GM12864 (cell line): ENCODE data around the gene KRT77.

Source experiments
- DNase-seq: peaks from one replicate; pipeline ENCODE4 v3.0.0-alpha.2; 2011; ENCODE audit warnings: low read depth
- H3K4me3 ChIP-seq: 2 replicates; pipeline ENCODE4 v1.5.1; 2011; ENCODE audit warnings: mild to moderate bottlenecking, low read depth, low read length, control low read depth
- TF ChIP-seq, protein P1 (sequence below): IDR thresholded peaks from 2 replicates; pipeline ENCODE4 v1.5.1; 2011; ENCODE audit warnings: low read depth, mild to moderate bottlenecking, moderate library complexity, low read length, control low read depth, inconsistent platforms; ENCODE audit errors: missing control alignments

Gene KRT77

DNA sequence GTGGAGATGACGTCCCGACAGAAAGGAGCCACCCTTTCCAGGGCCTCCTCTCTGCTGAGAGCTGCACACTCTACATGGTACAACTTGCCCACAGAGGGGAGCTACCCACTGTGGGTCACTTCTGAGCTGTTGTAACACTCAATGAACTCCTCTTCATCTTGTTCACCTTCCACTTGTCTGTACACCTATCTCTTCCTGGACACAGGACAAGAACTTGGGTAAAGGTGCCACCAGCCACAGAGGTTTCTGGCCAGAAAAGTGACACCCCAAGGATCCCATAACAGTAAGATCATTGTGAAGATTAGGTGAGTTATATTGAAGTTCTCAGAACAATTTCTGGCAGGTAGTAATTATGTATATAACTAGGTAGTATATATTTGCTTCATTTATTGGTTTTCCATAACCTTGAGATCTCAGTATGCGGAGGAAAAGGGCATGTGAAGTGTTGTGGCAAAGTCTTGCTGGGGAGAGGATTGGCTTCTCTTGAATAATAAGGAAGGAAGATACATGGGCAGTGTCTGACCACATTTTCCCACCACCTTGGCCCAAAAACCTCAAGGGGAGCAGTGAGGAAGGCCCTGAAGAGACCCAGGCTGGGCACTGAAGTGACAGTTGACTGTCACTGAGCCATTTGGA, 39.6 kb upstream of the KRT77 start:
- TF ChIP-seq, protein P1, sequence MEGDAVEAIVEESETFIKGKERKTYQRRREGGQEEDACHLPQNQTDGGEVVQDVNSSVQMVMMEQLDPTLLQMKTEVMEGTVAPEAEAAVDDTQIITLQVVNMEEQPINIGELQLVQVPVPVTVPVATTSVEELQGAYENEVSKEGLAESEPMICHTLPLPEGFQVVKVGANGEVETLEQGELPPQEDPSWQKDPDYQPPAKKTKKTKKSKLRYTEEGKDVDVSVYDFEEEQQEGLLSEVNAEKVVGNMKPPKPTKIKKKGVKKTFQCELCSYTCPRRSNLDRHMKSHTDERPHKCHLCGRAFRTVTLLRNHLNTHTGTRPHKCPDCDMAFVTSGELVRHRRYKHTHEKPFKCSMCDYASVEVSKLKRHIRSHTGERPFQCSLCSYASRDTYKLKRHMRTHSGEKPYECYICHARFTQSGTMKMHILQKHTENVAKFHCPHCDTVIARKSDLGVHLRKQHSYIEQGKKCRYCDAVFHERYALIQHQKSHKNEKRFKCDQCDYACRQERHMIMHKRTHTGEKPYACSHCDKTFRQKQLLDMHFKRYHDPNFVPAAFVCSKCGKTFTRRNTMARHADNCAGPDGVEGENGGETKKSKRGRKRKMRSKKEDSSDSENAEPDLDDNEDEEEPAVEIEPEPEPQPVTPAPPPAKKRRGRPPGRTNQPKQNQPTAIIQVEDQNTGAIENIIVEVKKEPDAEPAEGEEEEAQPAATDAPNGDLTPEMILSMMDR: no peak
- H3K4me3 ChIP-seq: no peak overlapping the region
- no peak for DNase-seq

DNA sequence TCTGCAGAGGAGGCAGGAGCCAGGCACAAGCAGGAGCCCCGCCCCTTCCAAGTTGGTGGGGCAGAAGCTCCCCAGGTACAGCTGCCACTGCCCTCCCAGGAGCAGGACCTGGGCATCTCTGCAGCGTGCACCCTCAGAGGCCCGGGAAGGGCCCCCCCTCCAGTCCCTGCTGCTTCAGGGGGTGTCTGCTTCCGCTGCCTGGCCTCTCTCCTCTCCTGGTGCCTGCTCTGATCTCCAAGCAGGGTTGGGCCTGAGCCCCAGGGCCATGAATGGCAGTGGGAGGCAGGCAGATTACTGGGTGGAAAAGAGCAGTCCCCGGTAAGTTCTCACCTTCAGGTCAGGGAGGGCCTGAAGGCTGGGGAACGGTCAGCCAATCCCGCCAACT, 38.9 kb upstream of the KRT77 start:
- TF ChIP-seq, protein P1: no peak
- DNase-seq: no peak
- no peak overlapping the region for H3K4me3 ChIP-seq

DNA sequence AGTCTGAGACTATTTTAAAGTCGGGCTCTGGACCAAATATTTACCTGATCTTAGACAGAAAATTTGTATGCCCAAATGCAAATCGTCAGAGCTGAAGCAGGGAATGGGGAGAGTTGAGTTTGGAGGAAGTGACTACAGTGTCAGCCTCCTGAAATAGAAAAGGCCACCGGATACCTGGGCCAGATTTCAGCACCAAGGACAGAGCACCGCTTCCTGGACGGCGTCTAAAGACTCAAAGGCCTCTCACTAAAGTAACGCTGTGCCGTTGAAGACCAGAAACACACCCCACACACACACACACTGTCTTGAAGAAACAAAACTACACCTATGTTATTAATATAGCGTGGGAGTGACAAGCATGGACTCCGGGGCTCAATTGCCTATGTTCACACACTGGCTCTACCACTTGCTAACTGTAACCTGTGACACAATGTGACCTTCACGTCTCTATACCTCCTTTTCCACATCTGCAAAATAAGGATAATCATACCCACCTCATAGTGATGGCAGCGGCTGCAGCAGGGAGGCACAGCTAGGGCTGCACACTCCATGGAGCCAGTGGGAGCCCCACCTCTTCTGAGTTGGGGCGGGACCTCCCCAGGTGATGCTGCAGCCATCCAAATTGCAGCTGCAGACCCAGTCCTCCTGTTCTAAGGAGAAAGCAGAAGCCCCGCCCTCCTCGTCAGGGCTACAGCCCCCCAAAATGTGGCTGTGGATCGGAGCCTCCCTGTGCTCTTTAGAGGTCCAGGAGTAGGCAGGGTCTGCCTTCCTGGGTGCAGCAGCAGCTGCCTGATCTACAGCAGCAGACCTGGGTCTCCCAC, 38.3 kb upstream of the KRT77 start:
- no peak overlapping the region for H3K4me3 ChIP-seq
- no peak for DNase-seq
- TF ChIP-seq, protein P1: no peak

DNA sequence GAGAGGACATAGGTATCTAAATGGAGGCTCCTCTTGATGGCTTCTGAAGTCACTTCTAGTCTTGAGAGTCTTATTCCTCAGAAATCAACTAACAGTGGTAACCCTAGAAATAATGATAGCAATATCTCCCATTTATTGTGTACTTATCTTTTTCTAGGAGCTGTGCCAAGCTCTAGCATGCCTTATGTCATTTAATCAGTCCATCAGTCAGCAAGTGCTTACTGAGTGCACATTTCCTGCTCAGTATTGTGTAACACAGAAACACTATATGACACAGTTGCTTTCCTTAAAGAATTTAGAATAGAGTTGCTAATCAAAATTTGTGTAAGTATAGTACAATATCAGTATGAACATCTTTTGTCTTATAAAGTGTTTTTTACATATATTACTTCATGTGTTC, 37.3 kb upstream of the KRT77 start:
- DNase-seq: no peak
- TF ChIP-seq, protein P1: no peak
- H3K4me3 ChIP-seq: no peak overlapping the region

DNA sequence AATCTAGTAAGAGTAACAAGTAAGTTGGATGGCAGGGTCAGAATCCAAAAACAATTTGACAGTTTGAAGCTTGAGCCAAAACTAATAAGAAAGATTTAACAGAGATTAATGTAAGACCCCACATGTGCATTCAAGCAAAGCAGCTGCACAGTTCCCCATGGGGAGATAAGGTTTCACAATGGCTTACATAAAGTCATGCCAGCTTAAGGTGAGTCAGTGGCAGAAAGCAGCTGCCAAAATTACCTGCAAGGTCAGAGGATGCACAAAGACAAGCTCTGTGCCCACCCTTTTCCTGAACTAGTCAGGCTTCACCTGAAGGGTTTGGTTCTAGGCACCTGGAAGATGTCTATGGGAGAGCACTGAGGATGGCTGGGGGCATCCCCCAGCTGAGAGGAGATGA, 36.6 kb upstream of the KRT77 start:
- TF ChIP-seq, protein P1: no peak
- no peak for DNase-seq
- H3K4me3 ChIP-seq: no peak overlapping the region

DNA sequence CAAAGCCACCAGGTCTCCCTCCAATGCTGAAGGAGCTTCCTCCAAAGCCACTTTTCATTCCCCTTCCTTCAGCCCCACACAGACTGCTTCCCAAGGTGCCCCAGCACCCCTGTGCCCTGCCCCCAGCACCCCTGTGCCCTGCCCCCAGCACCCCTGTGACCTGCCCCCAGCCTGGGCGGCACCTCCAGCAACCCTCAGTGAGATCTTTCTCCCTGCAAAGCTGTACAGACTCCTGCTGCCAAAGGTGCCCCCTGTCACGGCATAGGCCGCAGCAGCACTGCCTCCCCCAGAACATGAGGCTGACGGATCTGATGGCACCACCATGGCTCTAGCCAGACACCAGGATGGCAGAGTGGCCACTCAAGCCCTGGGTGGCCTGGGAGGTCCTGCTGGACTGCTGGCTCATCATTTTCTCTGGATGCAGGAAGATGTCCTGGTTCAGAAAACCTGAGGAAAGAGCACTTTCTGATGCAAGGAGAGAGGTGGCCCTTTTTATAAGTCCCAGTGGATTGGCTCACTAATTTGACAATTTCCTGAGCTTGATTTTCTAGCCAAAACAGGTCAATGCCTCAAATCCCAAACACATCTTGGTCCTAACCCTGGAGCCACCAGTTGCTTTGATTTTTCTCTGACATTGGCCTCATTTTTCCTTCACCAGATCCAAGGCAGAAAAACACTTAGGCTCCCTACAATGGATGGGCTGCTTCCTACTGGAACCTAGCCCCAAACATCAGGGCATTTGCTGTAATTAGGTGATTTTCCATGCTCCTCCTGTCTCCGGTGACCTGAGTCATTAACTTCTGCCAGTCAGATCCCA, 32.7 kb upstream of the KRT77 start:
- TF ChIP-seq, protein P1: no peak

More for the DNA sequence above, 32.7 kb upstream of the KRT77 start:
- DNase-seq: no peak
- no peak overlapping the region for H3K4me3 ChIP-seq
